GM21390 (cell line): Measurements from ENCODE around the gene GABPB2.
A peak's percentile ranks its signal among the peaks of the same experiment; 100 is the strongest.

Experiments used
- ATAC-seq: cut with Tn5 transposase; IDR thresholded peaks from one replicate; pipeline ENCODE4 v1.9.1; 2021; ENCODE audit not compliant: unreplicated experiment

The GABPB2 gene

DNA sequence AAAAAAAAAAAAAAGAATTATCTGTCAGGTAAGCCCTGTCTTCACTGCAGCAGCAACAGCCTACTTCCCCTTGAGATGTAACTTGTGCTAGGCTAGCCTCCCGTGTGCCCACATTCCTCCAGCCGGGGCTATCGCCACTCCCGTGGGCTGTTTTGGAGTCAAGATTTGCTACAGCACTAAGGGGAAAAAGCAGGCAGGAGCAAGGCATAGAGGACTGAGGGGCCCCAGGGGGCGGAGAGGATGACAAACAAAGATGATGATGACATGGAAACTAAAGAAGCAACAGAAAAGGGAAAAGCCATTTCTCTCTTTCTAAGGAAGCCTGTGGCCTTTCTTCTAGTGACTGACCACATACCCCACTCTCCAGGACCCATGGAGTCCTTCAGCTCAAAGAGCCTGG lies 87.8 kb downstream of the GABPB2 start:
- no peak for ATAC-seq

DNA sequence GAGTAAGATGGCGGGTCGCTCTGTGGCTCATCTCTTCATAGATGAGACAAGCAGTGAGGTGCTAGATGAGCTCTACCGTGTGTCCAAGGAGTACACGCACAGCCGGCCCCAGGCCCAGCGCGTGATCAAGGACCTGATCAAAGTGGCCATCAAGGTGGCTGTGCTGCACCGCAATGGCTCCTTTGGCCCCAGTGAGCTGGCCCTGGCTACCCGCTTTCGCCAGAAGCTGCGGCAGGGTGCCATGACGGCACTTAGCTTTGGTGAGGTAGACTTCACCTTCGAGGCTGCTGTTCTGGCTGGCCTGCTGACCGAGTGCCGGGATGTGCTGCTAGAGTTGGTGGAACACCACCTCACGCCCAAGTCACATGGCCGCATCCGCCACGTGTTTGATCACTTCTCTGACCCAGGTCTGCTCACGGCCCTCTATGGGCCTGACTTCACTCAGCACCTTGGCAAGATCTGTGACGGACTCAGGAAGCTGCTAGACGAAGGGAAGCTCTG lies 88.2 kb downstream of the GABPB2 start:
- ATAC-seq = no peak

DNA sequence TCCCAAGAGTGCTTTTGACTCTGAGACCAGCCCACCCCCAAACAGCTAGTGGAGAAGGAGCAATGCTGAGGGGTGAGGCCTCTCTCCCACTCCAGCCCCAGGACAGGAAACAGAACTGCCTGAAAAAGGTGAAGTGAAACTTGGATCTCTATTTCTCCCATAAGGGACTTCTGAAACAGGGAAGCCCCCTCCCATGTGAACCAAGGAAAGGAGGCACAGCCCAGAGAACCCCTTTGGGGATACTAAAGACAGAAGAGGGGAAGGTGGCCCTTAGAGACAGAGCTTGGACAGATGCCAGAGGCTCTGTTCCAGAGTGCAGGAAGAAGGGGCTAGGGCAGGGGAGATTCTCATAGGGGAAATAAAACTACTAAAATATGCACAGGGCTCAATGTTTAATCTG lies 88.8 kb downstream of the GABPB2 start:
- no peak for ATAC-seq

DNA sequence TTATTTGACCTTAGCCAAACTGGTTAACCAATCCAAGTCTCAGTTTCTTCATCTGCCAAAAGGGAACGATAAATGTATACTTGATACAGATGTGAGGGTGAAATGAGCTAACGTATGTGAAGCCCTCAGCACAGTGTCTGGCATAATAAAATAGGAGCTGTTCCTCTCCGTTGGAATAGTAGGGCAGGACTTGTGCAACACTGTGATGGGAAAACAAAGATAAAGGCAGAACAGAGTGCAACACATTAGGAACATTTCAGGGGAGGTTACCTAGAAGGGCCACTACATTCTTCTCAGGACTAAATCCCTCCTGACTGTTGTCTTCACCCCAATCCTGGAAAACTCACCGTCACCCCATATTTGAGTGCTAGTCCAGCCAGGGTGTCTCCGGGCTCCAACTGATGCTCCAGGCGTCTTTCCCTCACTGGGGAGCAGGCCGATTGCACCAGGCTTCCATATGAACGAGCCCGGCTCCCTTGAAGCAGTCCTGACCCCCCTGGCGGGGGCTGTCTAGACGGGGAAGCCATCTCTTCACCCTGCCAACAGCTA lies 94.2 kb downstream of the GABPB2 start:
- no peak for ATAC-seq

DNA sequence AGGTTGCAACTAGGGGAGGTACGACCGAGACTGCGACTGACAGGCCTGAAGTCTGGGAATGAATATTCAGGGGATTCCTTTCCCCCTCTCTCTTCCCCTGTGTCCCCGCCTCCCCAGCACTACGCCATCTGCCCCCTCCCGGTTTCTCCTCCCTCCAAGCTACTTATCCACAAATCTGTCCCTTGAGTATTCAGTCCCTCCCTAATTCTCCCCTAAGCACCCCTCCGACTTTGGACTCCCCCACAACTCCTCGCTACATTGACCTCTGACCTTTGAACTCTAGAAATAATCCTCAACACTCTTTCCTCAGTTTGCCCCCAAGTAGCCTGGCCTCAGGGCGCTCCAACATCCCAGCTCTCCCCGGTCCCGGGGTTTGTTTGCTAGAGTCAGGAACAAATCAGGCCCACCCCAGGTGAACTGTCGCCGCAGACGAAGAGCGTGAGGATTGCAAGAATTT lies 94.7 kb downstream of the GABPB2 start:
- ATAC-seq = peak; percentile 5

DNA sequence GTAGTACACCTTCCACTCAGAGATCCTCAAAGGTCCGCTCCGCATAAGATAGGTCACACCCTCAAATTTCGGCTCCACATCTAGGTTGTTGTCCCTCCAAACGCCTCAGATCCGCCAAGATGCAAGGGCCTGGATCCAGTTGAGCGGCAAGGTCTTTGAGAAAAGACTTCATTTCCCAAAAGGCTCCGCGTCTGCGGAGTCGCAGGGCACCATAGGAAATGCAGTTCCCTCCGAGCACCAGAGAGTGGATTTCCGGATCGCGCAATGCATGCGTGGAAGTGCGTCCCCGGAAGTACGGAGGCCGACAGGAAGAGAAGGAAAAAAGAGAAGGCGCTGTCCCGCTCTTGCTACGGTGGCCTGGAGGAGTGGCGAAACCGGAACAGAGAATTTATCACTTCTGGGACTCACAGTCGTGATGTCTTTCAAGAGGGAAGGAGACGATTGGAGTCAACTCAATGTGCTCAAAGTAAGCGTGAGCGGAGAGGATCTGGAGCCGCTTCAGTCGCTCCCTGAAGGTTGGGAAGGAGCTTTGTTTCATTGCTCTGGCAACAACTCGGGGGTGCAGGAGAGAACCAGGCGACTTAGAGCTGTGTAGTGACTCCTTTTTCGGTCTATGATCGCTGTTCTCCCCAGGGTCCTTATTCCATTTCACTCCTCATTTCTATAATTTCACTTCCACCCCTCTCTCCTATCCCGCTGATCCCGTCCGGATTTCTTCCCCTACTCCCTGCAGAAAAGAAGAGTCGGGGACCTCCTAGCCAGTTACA lies 95.4 kb downstream of the GABPB2 start, which contains the start of the genes LYSMD1 and SCNM1:
TSS of gene LYSMD1 (minus strand) at position 165 of the 767 bp plus-strand sequence. CDS start 644 bp downstream, outside the sequence.
TSS of gene SCNM1 (plus strand) at position 407 of the 767 bp plus-strand sequence. CDS start at position 416, 9 bp downstream.
- peak; percentile 81 for ATAC-seq

DNA sequence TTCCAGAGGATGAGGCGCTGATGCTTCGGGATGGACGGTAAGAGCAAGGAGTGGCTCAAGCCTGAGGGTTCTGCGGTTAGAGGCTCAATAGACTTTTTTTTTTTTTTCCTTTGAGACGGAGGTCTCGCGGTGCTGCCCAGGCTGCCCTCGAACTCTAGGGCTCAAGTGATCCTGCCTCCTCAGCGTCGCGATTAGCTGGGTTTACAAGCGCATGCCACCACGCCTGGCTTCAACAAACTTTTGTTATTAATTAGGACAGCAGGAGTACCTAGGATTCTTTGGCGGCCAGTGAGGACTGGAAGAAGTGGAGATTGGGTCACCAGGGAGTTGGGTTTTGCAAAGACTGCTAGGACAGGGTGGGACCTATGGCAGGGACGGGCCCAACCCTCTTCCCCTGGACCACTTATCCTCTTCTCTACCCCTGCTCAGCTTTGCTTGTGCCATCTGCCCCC lies 96.0 kb downstream of the GABPB2 start:
- ATAC-seq = no peak

DNA sequence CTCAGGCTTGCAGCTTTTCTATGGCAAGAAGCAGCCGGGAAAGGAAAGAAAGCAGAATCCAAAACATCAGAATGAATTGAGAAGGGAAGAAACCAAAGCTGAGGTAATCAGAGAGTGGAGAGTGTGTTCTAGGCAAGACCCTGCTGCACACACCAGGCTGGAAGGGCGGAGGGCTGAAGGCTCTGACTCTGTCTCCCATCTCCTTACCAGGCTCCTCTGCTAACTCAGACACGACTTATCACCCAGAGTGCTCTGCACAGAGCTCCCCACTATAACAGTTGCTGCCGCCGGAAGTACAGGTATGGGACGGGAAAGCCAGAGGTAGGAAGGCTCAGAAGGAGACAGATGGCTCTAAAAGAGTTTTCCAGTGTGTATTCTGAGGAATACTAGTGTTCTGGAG lies 96.6 kb downstream of the GABPB2 start:
- no peak for ATAC-seq

DNA sequence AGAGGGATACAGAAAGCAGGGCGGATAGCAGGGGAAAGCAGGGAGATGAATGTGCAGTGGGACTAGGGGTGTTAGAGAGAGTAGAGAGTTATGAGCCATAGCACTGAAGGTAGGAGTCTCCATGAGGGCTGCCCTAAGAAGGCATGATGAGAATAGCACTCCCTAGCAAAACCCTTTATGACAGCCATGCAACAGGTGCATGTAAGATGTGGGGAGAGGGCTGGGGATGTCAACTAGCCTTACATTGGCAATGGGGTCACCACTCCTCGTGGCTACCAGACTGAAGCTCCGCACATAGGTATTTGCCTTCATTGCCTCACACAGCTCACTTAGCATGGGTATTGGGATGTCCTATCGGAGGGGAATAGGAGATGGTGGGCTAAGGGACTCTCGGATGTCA lies 100.6 kb downstream of the GABPB2 start:
- no peak for ATAC-seq
